NAMALWA (cell line): ENCODE results near the gene PTPRN2.
"Not testable (repeated sequence)": the region's sequence is repeated elsewhere in the genome, so short reads cannot be mapped to it uniquely, and the experiment has no call there.

ENCODE experiments used
- DNase-seq: peaks from one replicate; pipeline ENCODE4 v3.0.0-alpha.2; 2015; ENCODE audit warnings: low spot score

Gene PTPRN2

GRCh38 chr7:158550886-158551452, 36.7 kb downstream of the PTPRN2 start:
- no peak for DNase-seq

GRCh38 chr7:158550394-158550700, 37.3 kb downstream of the PTPRN2 start:
- no peak for DNase-seq

GRCh38 chr7:158549616-158550393, 37.8 kb downstream of the PTPRN2 start:
- no peak for DNase-seq

- no peak for DNase-seq
These were observed 38.4 kb downstream of the PTPRN2 start for GRCh38 chr7:158549176-158549615.

- DNase-seq, result no peak
These were observed 38.9 kb downstream of the PTPRN2 start for GRCh38 chr7:158548726-158549125.

GRCh38 chr7:158547817-158548216, 39.8 kb downstream of the PTPRN2 start:
- DNase-seq, result no peak

GRCh38 chr7:158546626-158547025, 41.0 kb downstream of the PTPRN2 start:
- no peak for DNase-seq

GRCh38 chr7:158546214-158546613, 41.4 kb downstream of the PTPRN2 start:
- DNase-seq, result no peak

GRCh38 chr7:158544708-158545107, 42.9 kb downstream of the PTPRN2 start:
- DNase-seq, result no peak

GRCh38 chr7:158543840-158544239, 43.8 kb downstream of the PTPRN2 start:
- DNase-seq, result no peak

- DNase-seq, result no peak
These were observed 44.7 kb downstream of the PTPRN2 start for GRCh38 chr7:158542651-158543566.

- DNase-seq, result peak; percentile 91
These were observed 46.1 kb downstream of the PTPRN2 start for GRCh38 chr7:158541346-158542010.

- DNase-seq, result no peak
These were observed 47.9 kb downstream of the PTPRN2 start for GRCh38 chr7:158539711-158540146.

GRCh38 chr7:158538156-158538946, 49.3 kb downstream of the PTPRN2 start:
- DNase-seq, result no peak

GRCh38 chr7:158537516-158537882, 50.1 kb downstream of the PTPRN2 start:
- no peak for DNase-seq

- DNase-seq, result no peak
These were observed 50.6 kb downstream of the PTPRN2 start for GRCh38 chr7:158536871-158537515.

GRCh38 chr7:158535079-158535478, 52.5 kb downstream of the PTPRN2 start:
- no peak for DNase-seq

- DNase-seq, result no peak
These were observed 53.0 kb downstream of the PTPRN2 start for GRCh38 chr7:158534598-158534997.

- DNase-seq, result not testable (repeated sequence)
These were observed 53.5 kb downstream of the PTPRN2 start for GRCh38 chr7:158534134-158534515.

- DNase-seq, result no peak
These were observed 54.1 kb downstream of the PTPRN2 start for GRCh38 chr7:158533386-158534133.
